Spleen (tissue), 7 donors: ENCODE data around the gene RFFL.

Experiments
- CTCF ChIP-seq, 11 experiments: fragments of 200-600 bp in 7 of 11; fragments of 450-650 bp in 4 of 11; sonication (generic) in 4 of 11; IDR thresholded peaks in 8 of 11; conservative IDR thresholded peaks in 3 of 11; 1 replicate in 7 of 11; 2 replicates in 4 of 11; pipeline versions ENCODE4 v1.4.0 to v1.8.0; 2016 to 2021; ENCODE audit warnings: antibody characterized with exemption in 11 of 11, inconsistent platforms in 4 of 11, mild to moderate bottlenecking in 1 of 11
- POLR2A ChIP-seq, 3 donors: fragments of 450-650 bp; IDR thresholded peaks; one replicate each; pipeline ENCODE4 v1.5.1; 2017; ENCODE audit warnings: antibody characterized with exemption in 3 of 3, mild to moderate bottlenecking in 1 of 3
- POLR2AphosphoS5 ChIP-seq, 3 donors: sonication (generic); formaldehyde crosslinking; IDR thresholded peaks; one replicate each; pipeline ENCODE4 v1.5.1; 2017; ENCODE audit warnings: antibody characterized with exemption in 3 of 3
- donor health status: DM: no; HTN: no; CAD: no; lungs with moderate emphysema.
- donor health status: DM: no; HTN: no; CAD: no.
- donor health status: DM: no; HTN: no; CAD: no.

GRCh38 chr17:35103271-35103670 lies 39.8 kb upstream of the RFFL start:
- no peak for TF ChIP-seq POLR2A (IDR thresholded peaks at IDR 0.05)
- TF ChIP-seq CTCF (IDR thresholded peaks at IDR 0.05 in 8 of 11, conservative IDR thresholded peaks at IDR 0.05 in 3 of 11) = no peak
- TF ChIP-seq POLR2AphosphoS5 (IDR thresholded peaks at IDR 0.05) = no peak
